HG03175 (cell line): ENCODE data around the gene SYT17.

Source experiments
- ATAC-seq: cut with Tn5 transposase; IDR thresholded peaks from one replicate; pipeline ENCODE4 v1.9.1; 2021; ENCODE audit warnings: mild to moderate bottlenecking, moderate library complexity; ENCODE audit not compliant: unreplicated experiment

SYT17 gene, protein sequence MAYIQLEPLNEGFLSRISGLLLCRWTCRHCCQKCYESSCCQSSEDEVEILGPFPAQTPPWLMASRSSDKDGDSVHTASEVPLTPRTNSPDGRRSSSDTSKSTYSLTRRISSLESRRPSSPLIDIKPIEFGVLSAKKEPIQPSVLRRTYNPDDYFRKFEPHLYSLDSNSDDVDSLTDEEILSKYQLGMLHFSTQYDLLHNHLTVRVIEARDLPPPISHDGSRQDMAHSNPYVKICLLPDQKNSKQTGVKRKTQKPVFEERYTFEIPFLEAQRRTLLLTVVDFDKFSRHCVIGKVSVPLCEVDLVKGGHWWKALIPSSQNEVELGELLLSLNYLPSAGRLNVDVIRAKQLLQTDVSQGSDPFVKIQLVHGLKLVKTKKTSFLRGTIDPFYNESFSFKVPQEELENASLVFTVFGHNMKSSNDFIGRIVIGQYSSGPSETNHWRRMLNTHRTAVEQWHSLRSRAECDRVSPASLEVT

DNA sequence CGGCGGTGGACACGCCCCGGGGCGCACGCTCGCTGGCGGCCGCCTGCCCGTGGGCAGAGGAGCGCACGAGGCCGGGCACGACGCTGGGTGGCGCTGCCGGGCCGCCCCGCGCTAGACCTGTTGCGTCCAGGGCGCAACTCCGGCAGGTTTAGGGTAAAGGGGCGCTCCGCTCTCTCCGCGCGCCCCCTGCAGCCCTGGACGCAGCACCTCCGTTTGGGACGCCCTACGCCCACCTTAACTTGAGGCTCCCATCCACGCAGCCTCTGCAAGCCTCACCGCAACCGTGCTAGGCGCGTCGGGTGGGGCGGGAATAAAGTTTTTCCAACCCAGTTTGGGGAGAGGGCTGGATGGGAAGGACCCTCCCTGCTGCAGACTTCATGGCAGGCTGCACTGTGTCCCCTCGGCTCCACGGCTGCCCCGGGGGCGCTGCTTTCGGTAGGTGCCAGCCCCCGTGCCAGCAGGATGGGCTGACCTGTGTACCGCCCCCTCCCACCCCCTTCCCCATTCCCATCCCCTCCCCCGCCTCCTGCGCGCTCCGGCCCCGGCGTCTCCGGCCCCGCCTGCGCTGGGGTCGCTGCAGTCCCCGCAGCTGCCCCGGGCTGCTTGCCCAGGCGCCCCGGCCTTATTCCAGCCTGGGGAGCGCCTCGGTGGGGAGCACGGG is at the start of gene SYT17:
Gene SYT17, plus strand, starts transcription at position 531 of the 661 bp plus-strand sequence. CDS start 407 bp downstream, outside the sequence.
- peak; percentile 66 for ATAC-seq

DNA sequence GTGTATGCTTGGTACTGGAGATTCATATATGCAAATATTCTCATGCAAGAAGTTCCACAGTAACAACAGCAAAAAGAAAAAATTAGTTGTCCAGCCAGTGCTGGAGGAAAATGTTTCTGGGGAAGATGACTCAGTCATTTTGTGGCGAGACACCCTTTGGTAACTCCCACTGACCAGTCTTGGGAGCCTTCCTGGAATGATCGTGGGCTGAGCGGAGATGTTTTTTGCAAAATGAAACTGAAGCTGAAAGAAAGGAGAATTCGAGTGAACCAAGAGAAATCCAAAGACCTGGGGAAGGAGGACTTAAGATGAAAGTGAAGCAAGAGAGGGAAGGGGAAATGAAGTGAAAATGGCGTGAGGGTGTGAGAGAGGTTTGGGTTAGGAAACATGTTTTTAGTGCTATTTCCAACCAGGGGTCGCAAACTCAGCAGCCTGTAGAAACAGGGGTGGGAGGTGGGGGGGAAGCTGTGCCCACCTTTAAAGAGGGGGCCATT is 49.1 kb upstream of the SYT17 start:
- ATAC-seq, result no peak

DNA sequence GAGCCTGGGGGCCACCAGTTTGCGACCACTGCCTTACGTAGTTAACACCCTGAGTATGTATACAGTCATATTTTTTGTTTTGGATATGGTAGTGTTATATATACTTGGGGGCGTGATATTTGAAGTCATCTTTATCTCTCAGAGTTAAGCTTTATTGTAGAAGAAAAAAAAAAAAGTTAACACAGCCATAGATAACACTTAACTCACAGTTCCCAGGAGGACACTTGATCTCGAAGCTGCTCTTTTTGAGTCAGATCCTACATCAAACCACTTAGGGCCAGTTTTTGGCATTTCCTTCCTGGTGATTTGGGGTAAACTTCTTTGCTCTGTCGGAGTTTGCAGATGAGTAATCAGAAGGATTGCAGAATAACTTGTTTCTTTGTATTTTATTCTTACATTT is 48.5 kb upstream of the SYT17 start:
- no peak for ATAC-seq

DNA sequence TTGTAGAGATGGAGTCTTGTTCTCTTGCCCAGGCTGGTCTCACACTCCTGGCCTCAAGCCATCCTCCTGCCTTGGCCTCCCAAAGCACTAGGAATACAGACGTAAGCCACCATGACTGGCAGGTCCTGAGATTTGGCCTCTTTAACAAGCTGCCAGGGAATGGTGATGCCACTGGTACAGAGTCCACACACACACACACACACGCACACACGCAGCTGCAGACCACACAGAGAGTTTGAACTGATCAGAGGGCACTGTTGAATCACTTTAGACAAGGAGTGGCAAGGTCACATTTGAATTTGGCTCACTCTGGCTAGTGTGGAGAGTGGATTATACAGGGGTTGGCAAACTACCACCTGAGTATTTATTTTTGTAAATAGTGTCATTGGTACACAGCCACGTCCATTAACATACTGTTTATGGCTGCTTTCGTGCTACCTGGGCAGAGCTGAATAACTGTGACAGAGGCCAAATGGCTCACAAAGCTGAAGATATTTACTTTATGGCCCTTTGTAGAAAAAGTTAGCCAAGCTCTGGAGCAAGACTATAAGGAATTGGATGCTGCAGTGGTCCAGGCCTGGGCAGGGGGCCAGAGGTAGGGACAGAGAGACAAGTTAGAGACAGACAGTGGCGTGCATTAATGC is 44.4 kb upstream of the SYT17 start:
- ATAC-seq, result no peak

DNA sequence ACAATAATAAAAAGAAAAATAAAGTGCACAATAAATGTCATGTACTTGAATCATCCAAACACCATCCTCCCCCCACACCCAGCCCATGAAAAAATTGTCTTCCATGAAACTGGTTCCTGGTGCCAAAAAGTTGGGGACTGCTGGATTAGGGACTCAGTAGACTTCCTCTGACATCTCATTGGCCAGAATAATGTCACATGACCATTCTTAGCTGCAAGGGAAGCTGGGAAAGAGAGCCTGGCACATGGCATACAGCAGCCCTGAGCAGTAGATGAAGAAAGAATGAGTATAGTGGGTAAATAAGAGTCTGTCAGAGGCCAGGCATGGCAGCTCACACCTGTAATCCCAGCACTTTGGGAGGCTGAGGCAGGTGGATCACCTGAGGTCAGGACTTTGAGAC is 41.7 kb upstream of the SYT17 start:
- no peak for ATAC-seq

DNA sequence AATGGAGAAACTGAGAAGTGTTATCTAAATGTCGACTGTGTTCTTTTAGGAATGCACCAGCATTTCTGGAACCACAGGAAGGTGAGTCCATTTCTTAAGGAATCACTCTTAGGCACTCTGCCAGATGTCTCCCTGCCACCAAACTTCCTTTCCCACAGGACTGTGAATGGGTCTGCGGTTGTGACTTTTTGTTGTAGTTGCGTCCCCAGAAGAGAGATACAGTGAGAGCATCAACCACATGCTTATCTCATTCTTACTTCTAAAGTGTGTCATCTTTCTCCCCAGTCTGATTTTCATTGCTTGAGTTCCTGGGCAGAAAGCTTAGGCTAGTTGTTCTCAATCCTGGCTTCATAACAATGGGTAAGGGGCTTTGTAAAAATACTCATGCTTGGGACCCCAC is 40.8 kb upstream of the SYT17 start:
- ATAC-seq, result peak; percentile 51

DNA sequence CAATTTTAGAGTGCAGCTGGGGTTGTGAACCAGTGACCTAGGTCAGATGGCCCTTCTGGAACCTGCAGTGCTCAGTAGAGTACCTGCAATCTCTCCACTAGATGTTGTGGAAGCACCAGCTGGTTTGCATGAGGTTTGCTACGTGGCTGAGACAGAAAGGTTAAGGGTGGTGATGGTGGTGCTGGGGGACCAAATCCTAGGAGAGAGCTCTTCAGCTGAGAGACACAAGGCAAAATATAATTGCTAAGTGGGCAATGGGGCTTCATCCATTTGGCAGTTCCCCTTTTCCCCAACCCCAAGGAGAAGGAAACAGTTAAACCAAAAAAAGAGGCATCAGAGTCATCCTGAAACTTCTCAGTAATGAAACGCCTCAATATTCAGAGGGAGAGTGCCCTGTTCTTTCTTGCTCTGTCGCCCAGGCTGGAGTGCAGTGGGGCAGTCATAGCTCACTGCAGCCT is 40.3 kb upstream of the SYT17 start:
- ATAC-seq, result peak; percentile 45

DNA sequence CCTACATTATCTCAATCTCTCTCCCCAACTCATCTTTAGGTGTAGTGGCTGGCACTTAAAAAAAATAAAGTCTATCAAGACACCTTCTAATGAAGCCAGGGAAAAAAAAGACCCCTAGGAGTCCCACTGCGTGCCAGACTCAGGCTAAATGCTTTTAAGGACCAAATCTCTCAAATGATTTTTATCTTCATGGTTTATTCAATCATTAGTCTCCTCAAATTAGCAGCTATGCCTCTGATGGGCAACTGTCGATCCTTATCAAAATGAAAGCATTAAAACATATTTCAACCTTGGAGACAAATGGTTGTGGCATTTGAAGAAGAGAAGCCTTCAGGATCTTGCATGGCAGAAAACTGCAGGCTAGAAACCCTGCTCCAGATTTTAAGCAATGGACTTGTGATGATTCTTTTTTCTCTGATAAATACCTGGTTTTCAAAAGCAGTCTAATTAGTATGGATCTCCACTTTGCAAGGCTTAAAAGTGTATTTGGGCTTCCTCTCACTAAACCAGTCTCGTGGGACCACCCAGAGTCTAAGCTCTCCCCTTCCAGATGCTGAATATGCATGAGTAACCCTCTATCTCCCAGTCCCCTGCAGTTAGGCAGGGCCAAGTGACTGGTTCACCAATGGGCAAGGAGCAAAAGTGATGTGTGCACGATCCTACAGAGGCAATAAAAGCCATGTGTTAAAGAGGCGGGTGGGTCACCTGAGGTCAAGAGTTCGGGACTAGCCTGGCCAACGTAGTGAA is 39.4 kb upstream of the SYT17 start:
- ATAC-seq, result no peak

DNA sequence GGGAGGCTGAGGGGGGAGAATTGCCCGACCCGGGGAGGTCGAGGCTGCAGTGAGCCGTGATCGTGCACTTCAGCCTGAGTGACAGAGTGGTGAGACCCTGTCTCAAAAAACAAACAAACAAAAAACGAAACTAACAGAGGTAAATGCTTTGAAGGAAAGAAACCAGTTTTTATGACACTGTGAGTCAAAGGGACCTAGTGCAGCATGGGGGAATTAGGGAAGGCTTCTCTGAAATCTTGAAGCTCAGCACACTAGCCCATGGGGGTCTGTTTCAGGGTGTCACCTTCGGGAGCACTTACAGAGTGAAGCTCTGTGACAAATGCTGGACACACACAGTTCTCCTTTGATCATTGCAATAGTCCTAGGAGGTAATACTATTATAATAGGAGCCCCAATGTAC is 37.7 kb upstream of the SYT17 start:
- no peak for ATAC-seq

DNA sequence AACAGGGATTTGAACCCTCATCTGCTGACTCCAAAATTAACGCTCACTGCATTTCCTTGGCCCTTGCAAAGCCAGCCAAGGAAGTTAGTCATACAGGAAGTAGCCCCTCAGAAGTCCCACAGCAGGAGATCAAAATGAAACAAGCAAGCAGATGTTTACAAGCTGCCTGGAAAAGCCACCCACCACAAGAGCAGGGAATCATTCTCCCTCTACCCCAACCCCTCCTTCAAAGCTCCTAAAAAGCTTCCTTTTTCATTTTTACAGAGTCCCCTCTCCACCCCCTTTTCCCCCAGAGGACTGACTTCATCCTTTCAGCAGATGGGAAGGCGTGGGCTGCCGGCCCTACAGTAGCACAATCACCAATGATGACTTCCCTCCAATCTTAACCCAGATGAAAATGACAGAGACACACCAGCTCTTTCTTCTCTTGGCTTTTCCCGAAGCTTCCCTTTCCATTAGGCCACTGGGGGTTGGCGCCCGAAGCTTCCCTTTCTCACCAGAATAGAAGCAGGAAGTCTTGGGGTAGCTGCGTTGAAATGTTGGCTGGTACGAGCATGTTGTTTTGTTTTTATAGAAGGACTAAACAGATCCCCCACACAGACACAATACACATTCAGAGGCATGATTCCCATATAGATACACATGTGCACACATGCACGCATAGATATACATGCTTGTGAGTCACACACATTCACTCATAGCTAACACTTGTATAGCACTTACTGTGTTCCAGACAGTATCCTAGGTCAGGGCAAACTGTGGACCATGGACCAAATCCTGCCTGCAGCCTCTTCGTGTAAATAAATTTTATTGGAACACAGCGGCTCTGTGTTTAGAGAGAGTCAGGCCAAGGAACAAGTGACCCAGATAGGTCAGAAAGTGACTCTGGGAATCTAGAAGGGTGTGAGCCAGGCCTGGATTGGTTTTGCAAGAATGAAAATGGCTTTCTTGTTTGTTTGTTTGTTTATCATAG is 36.9 kb upstream of the SYT17 start:
- ATAC-seq, result no peak

DNA sequence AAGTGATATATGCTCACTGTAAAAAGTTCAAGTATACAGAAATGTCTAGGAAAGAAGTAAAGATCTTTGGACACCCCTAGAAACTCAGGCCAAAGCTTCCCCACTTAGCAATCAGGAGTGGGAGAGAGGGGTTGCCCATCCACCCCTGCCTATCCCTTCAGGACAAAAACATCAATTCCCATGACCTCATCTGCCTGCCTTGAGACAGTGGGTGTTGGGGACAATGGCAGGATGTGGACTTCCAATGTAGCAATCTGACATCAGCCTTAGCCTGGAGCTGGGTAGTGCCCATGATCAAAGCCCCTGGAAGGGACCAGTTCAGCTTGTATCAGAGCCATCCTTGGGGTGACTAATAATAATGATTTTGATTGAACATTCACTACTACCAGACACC is 36.2 kb upstream of the SYT17 start:
- no peak for ATAC-seq

DNA sequence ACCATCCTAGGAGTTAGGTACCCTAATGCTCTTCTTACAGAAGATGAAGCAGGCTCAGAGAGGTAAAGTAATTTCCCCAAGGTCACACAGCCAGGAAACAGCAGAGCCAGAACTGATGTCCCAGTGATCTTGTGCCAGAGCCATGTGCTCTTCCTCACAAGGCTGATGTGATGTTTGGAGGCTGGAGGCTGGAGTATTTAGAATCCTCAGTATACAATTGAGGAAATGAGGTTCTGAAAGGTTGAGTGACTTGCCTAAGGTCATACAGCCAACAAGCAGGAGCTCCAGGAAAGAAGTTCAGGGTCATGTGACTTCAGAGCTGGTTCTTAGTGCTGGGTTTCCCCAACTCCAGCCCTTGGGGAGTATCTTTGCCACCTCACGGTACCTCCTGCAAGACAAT is 35.8 kb upstream of the SYT17 start:
- ATAC-seq, result no peak

DNA sequence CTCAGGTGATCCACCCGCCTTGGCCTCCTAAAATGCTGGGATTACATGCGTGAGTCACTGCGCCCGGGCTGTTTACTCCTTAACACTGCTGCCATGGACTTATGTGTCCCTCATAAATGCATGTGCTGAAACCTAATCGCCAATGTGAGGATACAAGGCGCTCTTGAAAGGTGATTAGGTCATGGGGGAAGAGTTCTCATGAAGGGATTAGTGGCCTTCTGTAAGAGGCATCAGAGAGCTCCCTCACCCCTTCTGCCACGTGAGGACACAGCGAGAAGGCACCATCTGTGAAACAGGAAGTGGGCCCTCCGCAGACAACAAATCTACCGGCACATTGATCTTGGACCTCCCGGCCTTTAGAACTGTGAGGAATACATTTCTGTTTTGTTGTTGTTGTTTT is 35.1 kb upstream of the SYT17 start:
- no peak for ATAC-seq

DNA sequence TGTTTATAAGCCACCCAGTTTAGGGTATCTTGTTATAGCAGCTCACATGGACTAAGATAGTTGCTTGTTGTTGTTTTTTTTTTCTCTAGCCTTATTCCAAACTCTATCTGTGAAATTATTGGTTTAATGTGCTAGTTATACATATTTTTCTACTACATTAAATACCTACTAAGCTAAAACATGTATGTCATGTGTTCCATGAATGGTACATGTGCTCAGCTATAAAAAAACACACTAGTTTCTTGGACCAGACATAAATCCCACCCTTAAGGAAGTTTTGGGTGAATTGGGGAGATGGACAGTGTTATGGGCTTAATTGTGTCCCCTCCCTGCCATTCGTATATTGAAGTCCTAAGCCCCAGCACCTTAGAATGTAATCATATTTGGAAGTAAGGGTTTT is 34.4 kb upstream of the SYT17 start:
- no peak for ATAC-seq

DNA sequence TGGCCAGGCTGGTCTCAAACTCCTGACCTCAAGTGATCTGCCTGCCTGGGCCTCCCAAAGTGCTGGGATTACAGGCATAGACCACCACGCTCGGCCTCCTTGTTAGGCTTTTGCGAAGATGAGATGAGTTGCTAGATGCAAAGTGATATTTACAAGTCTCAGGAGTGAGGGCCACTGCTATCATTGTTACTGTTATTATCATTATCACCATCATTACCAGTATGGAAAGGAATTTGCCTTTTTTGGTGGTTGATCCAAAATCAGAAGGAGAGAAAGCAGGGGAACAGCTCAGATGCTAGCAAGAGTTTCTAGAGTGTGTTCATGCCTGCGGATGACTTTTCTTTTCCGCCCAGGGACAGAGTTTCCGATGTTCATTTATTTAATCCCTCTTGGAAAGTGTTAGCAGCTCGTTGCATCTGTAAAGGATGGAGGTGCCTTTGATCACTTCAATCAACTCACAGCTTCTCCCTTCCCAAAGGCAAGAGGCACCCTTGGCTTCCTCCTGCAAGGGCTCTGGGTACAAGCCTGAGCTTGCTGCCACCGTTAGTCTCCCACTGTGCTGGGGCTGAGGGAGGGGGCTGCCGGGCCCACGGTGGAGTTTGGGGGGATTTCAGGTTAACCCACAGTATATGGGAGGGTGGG is 32.7 kb upstream of the SYT17 start:
- no peak for ATAC-seq

DNA sequence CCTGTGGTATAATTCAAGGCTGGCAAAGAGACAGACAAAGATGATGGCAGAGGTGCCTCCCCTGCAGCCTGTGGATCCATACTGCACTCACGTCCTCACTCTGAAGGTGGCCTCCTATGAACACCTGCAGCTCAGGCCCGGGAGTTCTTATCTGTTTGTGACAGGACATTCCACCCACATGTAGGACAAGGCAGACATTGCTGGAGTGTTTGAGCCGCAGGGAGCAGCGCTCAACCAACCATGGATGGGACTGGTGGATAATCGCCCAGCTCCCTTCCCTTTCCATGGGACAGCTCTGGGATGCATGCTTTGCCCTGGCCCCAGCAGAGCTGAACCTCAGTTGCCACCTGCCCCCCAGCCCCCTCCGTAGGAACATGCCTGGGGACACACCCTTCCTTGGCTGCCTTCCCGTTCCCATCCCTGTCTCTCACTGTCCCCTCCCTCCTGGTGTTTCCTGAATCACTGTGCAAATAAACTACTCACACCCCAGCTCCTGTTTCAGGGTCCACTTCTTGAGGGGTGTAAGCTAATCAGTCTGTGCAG is 32.1 kb upstream of the SYT17 start:
- no peak for ATAC-seq

DNA sequence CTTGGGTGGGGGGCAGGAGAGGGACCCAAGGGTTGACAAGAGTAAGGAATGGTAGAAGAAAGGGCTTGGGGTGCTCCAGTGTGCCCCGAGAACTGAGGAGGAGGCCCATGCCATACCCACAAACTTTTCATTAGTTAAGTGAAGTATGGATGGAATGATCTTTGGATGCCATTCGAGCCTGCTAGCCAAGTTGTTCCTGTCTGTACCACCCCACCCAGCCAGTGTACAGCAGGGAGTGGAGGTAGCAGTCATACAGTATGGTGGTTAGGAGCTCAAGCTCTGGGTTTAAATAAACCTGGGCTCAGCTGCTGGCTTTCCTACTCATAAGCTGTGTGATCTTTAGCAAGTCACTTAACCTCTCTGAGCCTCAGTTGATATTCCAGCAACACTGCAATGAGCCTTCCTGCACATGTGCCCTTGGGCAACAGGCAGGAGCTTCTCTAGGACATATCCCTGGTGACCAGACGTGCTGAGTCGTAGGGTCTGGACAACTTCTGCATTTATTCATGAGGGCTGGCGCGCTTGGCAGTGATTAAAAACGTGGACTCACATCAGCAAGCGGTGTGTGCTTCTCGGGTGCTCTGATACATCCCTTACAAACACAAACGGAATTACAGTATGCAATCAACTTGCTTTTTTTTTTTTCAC is 31.4 kb upstream of the SYT17 start:
- no peak for ATAC-seq
